ENCODE measurements around the gene CTNNA3. TPM values are rescaled to one million over a fixed set of nuclear protein-coding genes. Genes with fewer than 3 reads are reported as not detected.
"Not testable (repeated sequence)": the region's sequence is repeated elsewhere in the genome, so short reads cannot be mapped to it uniquely, and the experiment has no call there.

CTNNA3 gene
- total and polyA plus RNA-seq, 4 donors: 0.16 to 2.4 (median 1.4) TPM

GRCh38 chr10:67571503-67571902 lies 124.5 kb downstream of the CTNNA3 start:
- no peaks in the 10 kb centered on the region for H3K4me1 ChIP-seq (ENCODE audit: control insufficient read depth in 4 of 4, insufficient read depth in 4 of 4, low read length in 3 of 4)
- WGBS: 77% methylated on average over 5 of the region's 5 CpGs
- no peak overlapping the region for H3K27ac ChIP-seq (ENCODE audit: low read depth in 1 of 2, low read length in 2 of 2)
- no peak for DNase-seq (ENCODE audit: low spot score)
- no peaks in the 10 kb centered on the region for H3K9me3 ChIP-seq (ENCODE audit: control insufficient read depth in 4 of 4, low read length in 3 of 4)
- TF ChIP-seq JUND (IDR thresholded peaks at IDR 0.05): no peak
- TF ChIP-seq CTCF (IDR thresholded peaks at IDR 0.05; ENCODE audit: low read depth, low read length, missing input control): no peak
- TF ChIP-seq YY1 (IDR thresholded peaks at IDR 0.05): no peak
- TF ChIP-seq SP1 (IDR thresholded peaks at IDR 0.05): no peak
- TF ChIP-seq HNF4A (conservative IDR thresholded peaks at IDR 0.05): no peak
- no peak for TF ChIP-seq ATF3 (IDR thresholded peaks at IDR 0.05)
- no peak for TF ChIP-seq NR2F2 (IDR thresholded peaks at IDR 0.05)
- no peak for TF ChIP-seq RXRA (IDR thresholded peaks at IDR 0.05)
- TF ChIP-seq HNF4G (IDR thresholded peaks at IDR 0.05): no peak
- no peak for TF ChIP-seq FOXA2 (IDR thresholded peaks at IDR 0.05)
- TF ChIP-seq REST (IDR thresholded peaks at IDR 0.05): no peak
- TF ChIP-seq EGR1 (IDR thresholded peaks at IDR 0.05; ENCODE audit: low read depth in 2 of 2): no peak
- H3K9ac ChIP-seq (ENCODE audit: low read depth in 1 of 2, low read length in 2 of 2): no peak overlapping the region
- no peak overlapping the region for H3K4me3 ChIP-seq (ENCODE audit: low read depth in 1 of 3, low read length in 3 of 3)
- no peaks in the 10 kb centered on the region for H3K36me3 ChIP-seq (ENCODE audit: control insufficient read depth in 4 of 4, insufficient read depth in 3 of 4, low read depth in 1 of 4, low read length in 3 of 4)
- no peaks in the 10 kb centered on the region for H3K27me3 ChIP-seq (ENCODE audit: control insufficient read depth in 4 of 4, insufficient read depth in 4 of 4, low read length in 3 of 4)

- not testable (repeated sequence) for H3K9ac ChIP-seq (ENCODE audit: low read depth in 1 of 2, low read length in 2 of 2); H3K4me1 ChIP-seq (ENCODE audit: control insufficient read depth in 4 of 4, insufficient read depth in 4 of 4, low read length in 3 of 4); H3K4me3 ChIP-seq (ENCODE audit: low read depth in 1 of 3, low read length in 3 of 3); H3K36me3 ChIP-seq (ENCODE audit: control insufficient read depth in 4 of 4, insufficient read depth in 3 of 4, low read depth in 1 of 4, low read length in 3 of 4); H3K27ac ChIP-seq (ENCODE audit: low read depth in 1 of 2, low read length in 2 of 2); DNase-seq (ENCODE audit: low spot score); H3K27me3 ChIP-seq (ENCODE audit: control insufficient read depth in 4 of 4, insufficient read depth in 4 of 4, low read length in 3 of 4); H3K9me3 ChIP-seq (ENCODE audit: control insufficient read depth in 4 of 4, low read length in 3 of 4)
- 94% methylated on average over 14 of the region's 14 CpGs for WGBS
Measured at GRCh38 chr10:67558311-67558710, 137.7 kb downstream of the CTNNA3 start.

GRCh38 chr10:67553254-67553653 lies 142.7 kb downstream of the CTNNA3 start:
- TF ChIP-seq RXRA (IDR thresholded peaks at IDR 0.05) (no peak), CTCF (IDR thresholded peaks at IDR 0.05; ENCODE audit: low read depth, low read length, missing input control) (no peak), EGR1 (IDR thresholded peaks at IDR 0.05; ENCODE audit: low read depth in 2 of 2) (no peak), FOXA1 (IDR thresholded peaks at IDR 0.05) (no peak), MAX (IDR thresholded peaks at IDR 0.05) (no peak), TAF1 (conservative IDR thresholded peaks at IDR 0.05) (no peak), FOXA2 (IDR thresholded peaks at IDR 0.05) (no peak), RAD21 (IDR thresholded peaks at IDR 0.05) (no peak), ATF3 (IDR thresholded peaks at IDR 0.05) (no peak), YY1 (IDR thresholded peaks at IDR 0.05) (no peak), ZBTB33 (IDR thresholded peaks at IDR 0.05) (no peak), SP1 (IDR thresholded peaks at IDR 0.05) (no peak), HNF4A (conservative IDR thresholded peaks at IDR 0.05) (no peak)
- H3K27me3 ChIP-seq (ENCODE audit: control insufficient read depth in 4 of 4, insufficient read depth in 4 of 4, low read length in 3 of 4): no peaks in the 10 kb centered on the region
- WGBS: 80% methylated on average over 3 of the region's 3 CpGs
- no peak overlapping the region for H3K27ac ChIP-seq (ENCODE audit: low read depth in 1 of 2, low read length in 2 of 2)
- H3K4me3 ChIP-seq (ENCODE audit: low read depth in 1 of 3, low read length in 3 of 3): no peak overlapping the region
- H3K4me1 ChIP-seq (ENCODE audit: control insufficient read depth in 4 of 4, insufficient read depth in 4 of 4, low read length in 3 of 4): no peaks in the 10 kb centered on the region
- peaks cover 0 to 1% (median 0%) of the 10 kb centered on the region in 4 donors for H3K9me3 ChIP-seq (ENCODE audit: control insufficient read depth in 4 of 4, low read length in 3 of 4)
- H3K9ac ChIP-seq (ENCODE audit: low read depth in 1 of 2, low read length in 2 of 2): no peak overlapping the region
- H3K36me3 ChIP-seq (ENCODE audit: control insufficient read depth in 4 of 4, insufficient read depth in 3 of 4, low read depth in 1 of 4, low read length in 3 of 4): no peaks in the 10 kb centered on the region
- DNase-seq (ENCODE audit: low spot score): no peak
